Liver (tissue), 3 donors: ENCODE data around the gene TMEM150A.

Experiments used
- ATF3 ChIP-seq: IDR thresholded peaks from 2 replicates; pipeline ENCODE4 v1.6.1; 2016; ENCODE audit warnings: antibody characterized with exemption
- CTCF ChIP-seq: fragments of 150-350 bp; IDR thresholded peaks from 2 replicates; pipeline ENCODE4 v1.5.1; 2017; ENCODE audit warnings: improper control_type of control experiment, low read depth, low read length; ENCODE audit not compliant: missing input control
- EGR1 ChIP-seq, 2 donors: IDR thresholded peaks; 2 replicates each; pipeline ENCODE4 v1.6.1; 2016 to 2018; ENCODE audit warnings: antibody characterized with exemption in 2 of 2, low read depth in 2 of 2
- FOXA1 ChIP-seq: IDR thresholded peaks from 2 replicates; pipeline ENCODE4 v1.6.1; 2016; ENCODE audit warnings: antibody characterized with exemption
- GABPA ChIP-seq, 2 donors: IDR thresholded peaks in 1 of 2; conservative IDR thresholded peaks in 1 of 2; 2 replicates each; pipeline ENCODE4 v1.6.1; 2016; ENCODE audit warnings: antibody characterized with exemption in 2 of 2, mild to moderate bottlenecking in 1 of 2, moderate library complexity in 1 of 2
- HNF4A ChIP-seq, 2 donors: conservative IDR thresholded peaks; 2 replicates each; pipeline ENCODE4 v1.6.1; 2016; ENCODE audit warnings: antibody characterized with exemption in 2 of 2, mild to moderate bottlenecking in 2 of 2
- JUND ChIP-seq, 2 donors: IDR thresholded peaks; 2 replicates each; pipeline ENCODE4 v1.6.1; 2016; ENCODE audit warnings: antibody characterized with exemption in 2 of 2
- MAX ChIP-seq: IDR thresholded peaks from 2 replicates; pipeline ENCODE4 v1.6.1; 2016; ENCODE audit warnings: antibody characterized with exemption
- RAD21 ChIP-seq, 2 donors: IDR thresholded peaks; 2 replicates each; pipeline ENCODE4 v1.6.1; 2016; ENCODE audit warnings: antibody characterized with exemption in 2 of 2, mild to moderate bottlenecking in 2 of 2
- REST ChIP-seq: IDR thresholded peaks from 2 replicates; pipeline ENCODE4 v1.6.1; 2016; ENCODE audit warnings: antibody characterized with exemption, mild to moderate bottlenecking
- RXRA ChIP-seq, 2 donors: IDR thresholded peaks; 2 replicates each; pipeline ENCODE4 v1.6.1; 2017 to 2018; ENCODE audit warnings: antibody characterized with exemption in 2 of 2, mild to moderate bottlenecking in 1 of 2
- TAF1 ChIP-seq: conservative IDR thresholded peaks from 2 replicates; pipeline ENCODE4 v1.6.1; 2016; ENCODE audit warnings: antibody characterized with exemption, mild to moderate bottlenecking
- YY1 ChIP-seq: IDR thresholded peaks from 2 replicates; pipeline ENCODE4 v1.6.1; 2016; ENCODE audit warnings: antibody characterized with exemption, mild to moderate bottlenecking
- ZBTB33 ChIP-seq: IDR thresholded peaks from 2 replicates; pipeline ENCODE4 v1.6.1; 2016; ENCODE audit warnings: antibody characterized with exemption
- donor health status: healthy.
- donor health status: healthy.

- TF ChIP-seq TAF1 (no peak), ZBTB33 (no peak), CTCF (peak; percentile 19), MAX (no peak), EGR1 (IDR thresholded peaks at IDR 0.05; ENCODE audit: low read depth in 2 of 2) (no peak), ATF3 (no peak), RXRA (IDR thresholded peaks at IDR 0.05) (no peak), JUND (IDR thresholded peaks at IDR 0.05) (no peak), GABPA (IDR thresholded peaks at IDR 0.05 in 1 of 2, conservative IDR thresholded peaks at IDR 0.05 in 1 of 2) (no peak), YY1 (no peak), RAD21 (IDR thresholded peaks at IDR 0.05) (peak; percentile 18 to 61), REST (no peak), HNF4A (conservative IDR thresholded peaks at IDR 0.05) (no peak), FOXA1 (no peak)
Observed at GRCh38 chr2:85648619-85649018, 46.1 kb upstream of the TMEM150A start.
